ENCODE results near the gene SHISAL1.

GRCh38 chr22:44305888-44306287 lies 6.9 kb downstream of the SHISAL1 start:
- TF ChIP-seq CTCF (IDR thresholded peaks at IDR 0.05) (no peak), POLR2A (IDR thresholded peaks at IDR 0.05) (no peak)

Measured in Peyer's patch (tissue), 4 donors.